ENCODE measurements around the gene CGB2. TPM values are rescaled to one million over a fixed set of nuclear protein-coding genes. Genes with fewer than 3 reads are reported as not detected.
A peak's percentile ranks its signal among the peaks of the same experiment; 100 is the strongest.
"Not testable (repeated sequence)": the region's sequence is repeated elsewhere in the genome, so short reads cannot be mapped to it uniquely, and the experiment has no call there.

CGB2 gene
- total RNA-seq, 1 donor from 2014 or later = 5.1 TPM

DNA sequence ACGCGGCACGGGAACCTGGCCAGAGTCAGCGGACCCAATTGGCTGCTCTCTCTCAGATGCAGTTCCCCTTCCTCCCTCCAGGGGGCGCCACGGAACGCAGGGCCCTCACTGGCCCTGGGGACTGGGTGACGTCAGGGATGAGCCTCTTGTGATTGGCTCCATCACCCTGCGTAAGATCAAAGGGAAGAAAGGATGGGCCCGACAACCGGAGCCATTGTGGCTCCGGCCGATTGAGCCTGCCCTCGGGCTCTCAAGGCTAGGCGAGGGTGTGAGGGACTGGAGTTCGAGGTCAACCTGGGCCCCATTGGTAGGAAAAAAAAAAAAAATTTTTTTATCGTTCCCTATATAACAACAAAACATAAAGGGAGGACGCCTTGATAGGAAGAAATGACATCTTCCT lies 5.1 kb downstream of the CGB2 start, which contains the start of gene CGB1:
Gene CGB1, minus strand, starts transcription at position 81 of the 400 bp plus-strand sequence. CDS start 184 bp downstream, outside the sequence.
- not testable (repeated sequence) for H3K4me3 ChIP-seq (ENCODE audit: low read depth, low read length); DNase-seq (ENCODE audit: low read depth); H3K27me3 ChIP-seq (ENCODE audit: control insufficient read depth, insufficient read depth, low read length)

GRCh38 chr19:49038111-49038510 lies 6.4 kb downstream of the CGB2 start:
- H3K36me3 ChIP-seq (ENCODE audit: control insufficient read depth, insufficient read depth, low read length); H3K4me3 ChIP-seq (ENCODE audit: low read depth, low read length); H3K27me3 ChIP-seq (ENCODE audit: control insufficient read depth, insufficient read depth, low read length); DNase-seq (ENCODE audit: low read depth): not testable (repeated sequence)

More for the DNA sequence above, 5.1 kb downstream of the CGB2 start, which contains the start of gene CGB1:
- peak; percentile 37 for TF ChIP-seq CTCF (IDR thresholded peaks at IDR 0.05; ENCODE audit: insufficient read depth, low read length, poor library complexity, severe bottlenecking)
- H3K36me3 ChIP-seq (ENCODE audit: control insufficient read depth, insufficient read depth, low read length) = not testable (repeated sequence)

DNA sequence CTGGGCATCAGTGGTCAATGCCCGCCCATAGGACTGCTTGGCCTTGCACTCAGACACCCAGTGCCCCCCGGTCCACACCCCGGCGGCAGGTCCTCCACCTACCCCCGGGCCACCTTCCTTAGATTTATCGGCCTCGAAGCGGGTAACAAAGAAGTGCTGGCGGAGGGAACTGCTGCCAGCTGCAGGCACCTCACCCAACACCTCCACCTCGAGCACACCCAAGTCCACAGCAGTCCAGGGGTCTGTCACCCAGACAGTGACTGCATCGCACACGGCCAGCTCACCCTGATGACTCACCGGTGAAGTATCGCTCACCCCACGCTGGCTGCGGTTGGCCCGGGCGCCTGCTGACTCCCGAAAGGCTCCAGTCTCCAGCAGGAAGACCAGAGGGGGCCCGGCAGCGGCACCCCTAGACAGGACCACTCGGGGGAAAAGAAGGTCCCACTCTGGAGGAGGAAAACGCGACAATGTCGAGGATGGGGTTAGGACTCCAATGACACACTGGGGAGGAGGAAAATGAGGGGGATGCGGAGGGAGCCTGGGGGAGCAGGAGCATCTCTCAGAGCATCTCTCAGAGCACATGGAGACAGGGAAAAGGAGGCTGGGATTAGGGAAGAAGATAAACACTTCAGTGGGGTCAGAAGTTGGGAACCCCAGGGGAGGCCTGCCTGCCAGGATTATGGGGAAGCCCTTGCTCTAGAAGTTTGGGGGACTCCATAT lies 7.0 kb downstream of the CGB2 start:
- not testable (repeated sequence) for H3K27me3 ChIP-seq (ENCODE audit: control insufficient read depth, insufficient read depth, low read length); H3K36me3 ChIP-seq (ENCODE audit: control insufficient read depth, insufficient read depth, low read length); H3K4me3 ChIP-seq (ENCODE audit: low read depth, low read length); DNase-seq (ENCODE audit: low read depth)

- not testable (repeated sequence) for H3K27me3 ChIP-seq (ENCODE audit: control insufficient read depth, insufficient read depth, low read length); H3K4me3 ChIP-seq (ENCODE audit: low read depth, low read length); DNase-seq (ENCODE audit: low read depth); H3K36me3 ChIP-seq (ENCODE audit: control insufficient read depth, insufficient read depth, low read length)
Observed at GRCh38 chr19:49039736-49040135, 8.0 kb downstream of the CGB2 start.

GRCh38 chr19:49042177-49042576 lies 10.5 kb downstream of the CGB2 start:
- H3K27me3 ChIP-seq (ENCODE audit: control insufficient read depth, insufficient read depth, low read length) = no peaks in the 10 kb centered on the region
- H3K36me3 ChIP-seq (ENCODE audit: control insufficient read depth, insufficient read depth, low read length) = no peaks in the 10 kb centered on the region
- DNase-seq (ENCODE audit: low read depth) = no peak
- no peak overlapping the region for H3K4me3 ChIP-seq (ENCODE audit: low read depth, low read length)
- TF ChIP-seq CTCF (IDR thresholded peaks at IDR 0.05; ENCODE audit: insufficient read depth, low read length, poor library complexity, severe bottlenecking) = no peak

DNA sequence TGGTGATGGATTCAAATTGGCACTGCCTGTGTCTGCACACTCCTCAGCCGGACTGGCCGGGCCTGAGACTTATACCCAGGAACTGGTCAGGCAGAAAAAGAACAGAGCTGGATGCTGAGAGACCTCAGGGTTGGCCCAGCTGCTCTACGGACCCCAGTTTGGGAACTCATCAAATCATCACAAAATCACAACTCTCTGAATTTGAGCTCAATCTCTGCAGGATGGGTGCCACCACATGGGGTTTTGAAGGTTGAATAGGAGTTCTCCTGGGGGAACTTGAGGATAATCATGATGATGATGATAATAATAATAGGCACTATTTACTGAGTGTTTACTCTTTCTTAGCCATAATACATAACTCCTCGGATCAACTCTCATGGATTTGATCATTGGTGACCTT lies 11.0 kb downstream of the CGB2 start:
- not testable (repeated sequence) for H3K36me3 ChIP-seq (ENCODE audit: control insufficient read depth, insufficient read depth, low read length); H3K4me3 ChIP-seq (ENCODE audit: low read depth, low read length); DNase-seq (ENCODE audit: low read depth); H3K27me3 ChIP-seq (ENCODE audit: control insufficient read depth, insufficient read depth, low read length)

- DNase-seq (ENCODE audit: low read depth); H3K36me3 ChIP-seq (ENCODE audit: control insufficient read depth, insufficient read depth, low read length); H3K4me3 ChIP-seq (ENCODE audit: low read depth, low read length); H3K27me3 ChIP-seq (ENCODE audit: control insufficient read depth, insufficient read depth, low read length): not testable (repeated sequence)
Observed at GRCh38 chr19:49043548-49043947, 11.9 kb downstream of the CGB2 start, which contains the start of gene CGB5. Gene CGB5, plus strand, starts transcription at chr19:49043848. Its CDS starts 362 bp downstream, at chr19:49044210.

- not testable (repeated sequence) for H3K36me3 ChIP-seq (ENCODE audit: control insufficient read depth, insufficient read depth, low read length); H3K4me3 ChIP-seq (ENCODE audit: low read depth, low read length); H3K27me3 ChIP-seq (ENCODE audit: control insufficient read depth, insufficient read depth, low read length); DNase-seq (ENCODE audit: low read depth)
Observed at GRCh38 chr19:49049011-49049410, 17.3 kb downstream of the CGB2 start, which contains the start of gene CGB8. Gene CGB8, minus strand, starts transcription at chr19:49049111. Its CDS starts 372 bp downstream, at chr19:49048739.

- H3K36me3 ChIP-seq (ENCODE audit: control insufficient read depth, insufficient read depth, low read length); DNase-seq (ENCODE audit: low read depth); H3K4me3 ChIP-seq (ENCODE audit: low read depth, low read length); H3K27me3 ChIP-seq (ENCODE audit: control insufficient read depth, insufficient read depth, low read length): not testable (repeated sequence)
Observed at GRCh38 chr19:49049834-49050233, 18.1 kb downstream of the CGB2 start.

DNA sequence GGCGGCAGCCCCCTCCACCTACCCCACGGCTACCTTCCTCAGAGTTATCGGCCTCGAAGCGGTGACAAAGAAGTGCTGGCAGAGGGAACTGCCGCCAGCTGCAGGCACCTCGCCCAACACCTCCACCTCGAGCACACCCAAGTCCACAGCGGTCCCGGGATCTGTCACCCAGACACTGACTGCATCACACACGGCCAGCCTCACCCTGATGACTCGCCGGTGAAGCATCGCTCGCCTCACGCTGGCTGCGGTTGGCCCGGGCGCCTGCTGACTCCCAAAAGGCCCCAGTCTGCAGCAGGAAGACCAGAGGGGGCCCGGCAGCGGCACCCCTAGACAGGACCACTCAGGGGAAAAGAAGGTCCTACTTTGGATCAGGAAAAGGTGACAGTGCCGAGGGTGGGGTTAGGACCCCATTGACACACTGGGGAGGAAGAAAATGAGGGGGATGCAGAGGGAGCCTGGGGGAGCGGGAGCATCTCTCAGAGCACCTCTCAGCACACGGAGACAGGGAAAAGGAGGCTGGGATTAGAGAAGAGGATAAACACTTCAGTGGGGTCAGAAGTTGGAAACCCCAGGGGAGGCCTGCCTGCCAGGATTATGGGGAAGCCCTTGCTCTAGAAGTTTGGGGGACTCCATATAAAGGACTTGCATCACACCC lies 18.8 kb downstream of the CGB2 start:
- H3K27me3 ChIP-seq (ENCODE audit: control insufficient read depth, insufficient read depth, low read length); H3K4me3 ChIP-seq (ENCODE audit: low read depth, low read length); H3K36me3 ChIP-seq (ENCODE audit: control insufficient read depth, insufficient read depth, low read length); DNase-seq (ENCODE audit: low read depth): not testable (repeated sequence)

All from kidney epithelial cell (primary cell).